ENCODE data around the gene BMPR1B. TPM values are rescaled to one million over a fixed set of nuclear protein-coding genes. Genes with fewer than 3 reads are reported as not detected.

BMPR1B gene
- total RNA-seq, 1 donor from 2014 or later, result 9.3 TPM

DNA sequence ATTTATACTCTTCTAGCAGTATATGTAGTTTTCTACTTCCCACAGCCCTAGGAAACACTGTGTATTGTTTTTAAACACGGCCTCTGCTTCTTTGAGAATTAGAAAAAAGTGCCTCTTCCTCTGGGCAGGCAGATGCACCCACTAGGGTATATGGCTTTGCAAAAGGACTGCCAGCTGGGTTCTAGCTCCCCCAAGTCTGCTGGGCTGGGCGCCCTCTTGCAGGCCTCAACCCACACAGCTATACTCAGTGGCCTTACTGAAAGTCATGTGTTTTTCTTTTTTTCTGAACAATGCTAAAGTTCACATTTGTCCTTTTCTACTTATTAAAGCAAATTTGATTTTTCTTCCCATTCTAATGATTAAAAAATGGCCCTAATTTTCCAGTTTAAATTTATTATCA, 35.5 kb upstream of the BMPR1B start:
- Mint-ChIP-seq H3K27ac (no peak overlapping the region), H3K27me3 (peaks cover 5% of the 10 kb centered on the region), H3K4me1 (ENCODE audit: unreplicated experiment) (peaks cover 6% of the 10 kb centered on the region), H3K36me3 (no peaks in the 10 kb centered on the region), H3K9me3 (no peaks in the 10 kb centered on the region), H3K4me3 (no peak overlapping the region)
- DNase-seq (ENCODE audit: extremely low spot score, unreplicated experiment), result no peak
- no peak for TF ChIP-seq CTCF (conservative IDR thresholded peaks at IDR 0.05)

- Mint-ChIP-seq H3K4me1 (ENCODE audit: unreplicated experiment) (peaks cover 6% of the 10 kb centered on the region), H3K4me3 (no peak overlapping the region), H3K9me3 (no peaks in the 10 kb centered on the region), H3K27ac (no peak overlapping the region), H3K27me3 (peaks cover 5% of the 10 kb centered on the region), H3K36me3 (no peaks in the 10 kb centered on the region)
- no peak for TF ChIP-seq CTCF (conservative IDR thresholded peaks at IDR 0.05)
- no peak for DNase-seq (ENCODE audit: extremely low spot score, unreplicated experiment)
Observed at GRCh38 chr4:94722748-94723147, 35.0 kb upstream of the BMPR1B start.

GRCh38 chr4:94724016-94724790, 33.6 kb upstream of the BMPR1B start:
- no peaks in the 10 kb centered on the region for H3K36me3 Mint-ChIP-seq
- TF ChIP-seq CTCF (conservative IDR thresholded peaks at IDR 0.05), result no peak
- H3K27me3 Mint-ChIP-seq, result peaks cover 2% of the 10 kb centered on the region
- H3K27ac Mint-ChIP-seq, result no peak overlapping the region
- no peaks in the 10 kb centered on the region for H3K9me3 Mint-ChIP-seq
- no peak overlapping the region for H3K4me3 Mint-ChIP-seq
- no peak for DNase-seq (ENCODE audit: extremely low spot score, unreplicated experiment)
- peaks cover 6% of the 10 kb centered on the region for H3K4me1 Mint-ChIP-seq (ENCODE audit: unreplicated experiment)

DNA sequence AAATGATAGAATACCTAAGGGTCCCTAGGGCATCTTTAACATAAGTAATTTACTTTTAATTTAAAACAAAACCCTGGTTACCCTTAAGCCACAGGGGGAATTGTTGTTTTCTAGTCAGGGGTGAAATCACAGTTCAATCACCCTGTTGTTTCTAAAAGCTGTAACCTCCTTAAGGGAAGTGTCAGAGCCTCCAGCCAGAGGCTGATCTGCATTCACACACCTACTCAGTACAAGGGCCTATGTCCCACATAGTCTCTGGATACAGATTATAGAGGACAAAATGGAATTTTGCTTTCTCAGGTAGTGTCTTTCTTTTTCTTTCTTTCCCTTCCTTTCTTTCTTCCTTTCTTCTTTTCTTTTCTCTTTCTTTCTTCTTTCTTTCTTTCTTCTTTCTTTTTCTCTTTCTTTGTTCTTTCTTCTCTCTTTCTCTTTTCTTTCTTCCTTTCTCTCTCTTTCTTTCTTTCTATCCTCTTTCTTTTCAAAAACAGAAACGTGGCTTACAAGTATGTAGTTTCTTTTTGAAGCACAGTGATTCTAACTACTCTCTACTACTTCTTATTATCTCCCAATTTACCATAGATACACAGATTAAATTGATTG, 31.1 kb upstream of the BMPR1B start:
- no peak for TF ChIP-seq CTCF (conservative IDR thresholded peaks at IDR 0.05)
- Mint-ChIP-seq H3K36me3 (no peaks in the 10 kb centered on the region), H3K27me3 (peaks cover 2% of the 10 kb centered on the region), H3K4me3 (no peak overlapping the region), H3K4me1 (ENCODE audit: unreplicated experiment) (peaks cover 6% of the 10 kb centered on the region), H3K27ac (no peak overlapping the region), H3K9me3 (no peaks in the 10 kb centered on the region)
- DNase-seq (ENCODE audit: extremely low spot score, unreplicated experiment), result no peak

- Mint-ChIP-seq H3K27ac (no peak overlapping the region), H3K27me3 (peaks cover 2% of the 10 kb centered on the region), H3K36me3 (no peaks in the 10 kb centered on the region), H3K9me3 (no peaks in the 10 kb centered on the region), H3K4me1 (ENCODE audit: unreplicated experiment) (peaks cover 6% of the 10 kb centered on the region), H3K4me3 (no peak overlapping the region)
- TF ChIP-seq CTCF (conservative IDR thresholded peaks at IDR 0.05), result no peak
- no peak for DNase-seq (ENCODE audit: extremely low spot score, unreplicated experiment)
Observed at GRCh38 chr4:94728056-94728766, 29.5 kb upstream of the BMPR1B start.
